Ishikawa (cell line): ENCODE measurements around the gene RBM19.

Experiments
- CEBPB ChIP-seq: IDR thresholded peaks from 2 replicates; pipeline ENCODE4 v1.6.1; 2012
- EP300 ChIP-seq: IDR thresholded peaks from 2 replicates; pipeline ENCODE4 v1.6.1; 2012; ENCODE audit warnings: borderline replicate concordance
- MAX ChIP-seq: IDR thresholded peaks from 2 replicates; pipeline ENCODE4 v1.6.1; 2012
- RAD21 ChIP-seq: IDR thresholded peaks from 2 replicates; pipeline ENCODE4 v1.6.1; 2012; ENCODE audit warnings: low read depth
- TAF1 ChIP-seq: IDR thresholded peaks from 2 replicates; pipeline ENCODE4 v1.6.1; 2012; ENCODE audit warnings: low read depth, mild to moderate bottlenecking
- YY1 ChIP-seq: IDR thresholded peaks from 2 replicates; pipeline ENCODE4 v1.6.1; 2012; ENCODE audit warnings: low read depth

GRCh38 chr12:113889891-113890581 is 76.1 kb downstream of the RBM19 start:
- TF ChIP-seq YY1 = no peak
- no peak for TF ChIP-seq RAD21
- no peak for TF ChIP-seq TAF1
- no peak for TF ChIP-seq EP300
- TF ChIP-seq CEBPB = no peak
- no peak for TF ChIP-seq MAX
